Measurements from ENCODE around the gene VAV2.

Gene VAV2

GRCh38 chr9:134030821-134031470 is 38.8 kb upstream of the VAV2 start:
- no peaks in the 10 kb centered on the region for H3K36me3 ChIP-seq (ENCODE audit: control insufficient read depth, insufficient read depth, low read length)

GRCh38 chr9:134029248-134030226 is 37.4 kb upstream of the VAV2 start:
- TF ChIP-seq CTCF (IDR thresholded peaks at IDR 0.05): no peak
- H3K4me2 ChIP-seq (ENCODE audit: low read length): no peak overlapping the region
- no peaks in the 10 kb centered on the region for H3K79me2 ChIP-seq
- no peak overlapping the region for H3K9ac ChIP-seq
- no peak overlapping the region for H3K27ac ChIP-seq
- H3K36me3 ChIP-seq (ENCODE audit: control insufficient read depth, insufficient read depth, low read length): no peaks in the 10 kb centered on the region
- no peak overlapping the region for H3K4me3 ChIP-seq (ENCODE audit: low read depth, low read length)
- no peaks in the 10 kb centered on the region for H3K4me1 ChIP-seq
- no peaks in the 10 kb centered on the region for H3K9me3 ChIP-seq (ENCODE audit: control insufficient read depth, low read length)
- H3K27me3 ChIP-seq (ENCODE audit: control insufficient read depth, insufficient read depth, low read length): no peaks in the 10 kb centered on the region
- H2AFZ ChIP-seq: no peak overlapping the region

More at GRCh38 chr9:134030821-134031470, 38.8 kb upstream of the VAV2 start:
- no peak overlapping the region for H3K4me3 ChIP-seq (ENCODE audit: low read depth, low read length)
- TF ChIP-seq CTCF (IDR thresholded peaks at IDR 0.05): no peak
- no peak overlapping the region for H3K9ac ChIP-seq
- no peaks in the 10 kb centered on the region for H3K9me3 ChIP-seq (ENCODE audit: control insufficient read depth, low read length)
- H3K4me1 ChIP-seq: no peaks in the 10 kb centered on the region
- H2AFZ ChIP-seq: no peak overlapping the region
- H3K4me2 ChIP-seq (ENCODE audit: low read length): no peak overlapping the region
- no peaks in the 10 kb centered on the region for H3K27me3 ChIP-seq (ENCODE audit: control insufficient read depth, insufficient read depth, low read length)
- no peaks in the 10 kb centered on the region for H3K79me2 ChIP-seq
- no peak overlapping the region for H3K27ac ChIP-seq

GRCh38 chr9:134028575-134029247 is 36.6 kb upstream of the VAV2 start:
- Histone ChIP-seq H3K79me2 (no peaks in the 10 kb centered on the region), H2AFZ (no peak overlapping the region), H3K9me3 (ENCODE audit: control insufficient read depth, low read length) (no peaks in the 10 kb centered on the region), H3K27me3 (ENCODE audit: control insufficient read depth, insufficient read depth, low read length) (no peaks in the 10 kb centered on the region), H3K9ac (no peak overlapping the region), H3K36me3 (ENCODE audit: control insufficient read depth, insufficient read depth, low read length) (no peaks in the 10 kb centered on the region), H3K4me2 (ENCODE audit: low read length) (no peak overlapping the region), H3K4me1 (no peaks in the 10 kb centered on the region), H3K4me3 (ENCODE audit: low read depth, low read length) (no peak overlapping the region), H3K27ac (no peak overlapping the region)
- TF ChIP-seq CTCF (IDR thresholded peaks at IDR 0.05): no peak

GRCh38 chr9:134028076-134028475 is 36.0 kb upstream of the VAV2 start:
- H3K79me2 ChIP-seq: no peaks in the 10 kb centered on the region
- TF ChIP-seq CTCF (IDR thresholded peaks at IDR 0.05): no peak
- H3K9ac ChIP-seq: no peak overlapping the region
- no peaks in the 10 kb centered on the region for H3K27me3 ChIP-seq (ENCODE audit: control insufficient read depth, insufficient read depth, low read length)
- no peak overlapping the region for H3K4me2 ChIP-seq (ENCODE audit: low read length)
- no peak overlapping the region for H3K27ac ChIP-seq
- no peaks in the 10 kb centered on the region for H3K36me3 ChIP-seq (ENCODE audit: control insufficient read depth, insufficient read depth, low read length)
- H3K4me1 ChIP-seq: no peaks in the 10 kb centered on the region
- H2AFZ ChIP-seq: no peak overlapping the region
- no peaks in the 10 kb centered on the region for H3K9me3 ChIP-seq (ENCODE audit: control insufficient read depth, low read length)
- H3K4me3 ChIP-seq (ENCODE audit: low read depth, low read length): no peak overlapping the region
